ENCODE measurements around the gene CDK5RAP3.
A peak's percentile ranks its signal among the peaks of the same experiment; 100 is the strongest.

CDK5RAP3 gene

GRCh38 chr17:47966079-47966519 is 4.8 kb upstream of the CDK5RAP3 start:
- Histone ChIP-seq H3K9ac (ENCODE audit: low read length) (no peak overlapping the region), H3K27me3 (ENCODE audit: control insufficient read depth in 1 of 2, insufficient read depth in 2 of 2, low read length in 2 of 2) (no peaks in the 10 kb centered on the region), H3K4me3 (ENCODE audit: low read depth in 1 of 2, low read length in 2 of 2) (no peak overlapping the region), H3K9me3 (ENCODE audit: low read length) (no peaks in the 10 kb centered on the region), H3K27ac (ENCODE audit: low read depth, low read length) (no peak overlapping the region), H3K4me1 (ENCODE audit: insufficient read depth, low read length) (peaks cover 20% of the 10 kb centered on the region), H3K36me3 (ENCODE audit: insufficient read depth, low read length) (no peaks in the 10 kb centered on the region)

DNA sequence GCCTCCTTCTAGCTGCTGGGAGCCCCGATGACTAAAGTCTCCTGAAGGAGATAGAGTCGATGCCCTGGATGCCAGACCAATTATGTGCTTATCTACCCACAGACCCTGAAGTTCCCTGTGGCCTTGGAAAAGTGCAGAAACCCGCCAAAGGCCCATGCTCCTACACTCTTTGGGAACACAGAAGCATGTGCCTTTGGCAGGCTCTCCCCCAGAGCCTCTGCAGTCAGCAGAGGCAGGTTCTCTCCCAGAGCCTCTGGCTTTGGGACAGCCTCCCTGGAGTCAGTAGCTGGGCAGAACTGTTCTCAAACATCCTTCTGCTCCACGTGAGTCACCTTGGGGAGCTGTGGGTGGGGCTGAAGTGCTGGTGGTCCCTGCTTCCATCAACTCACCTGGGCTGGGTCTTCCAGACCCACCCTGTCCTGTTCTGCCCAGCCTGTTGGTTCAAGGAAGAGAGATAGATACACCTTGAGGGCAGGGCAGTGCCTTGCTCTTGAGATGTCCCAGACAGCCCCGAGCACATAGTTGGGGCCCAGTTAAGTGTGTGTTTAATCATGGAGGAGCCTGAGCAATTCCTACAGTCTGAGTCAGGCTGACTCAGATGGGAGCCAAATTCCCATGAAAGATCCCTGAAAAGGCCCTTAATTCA is 3.2 kb upstream of the CDK5RAP3 start:
- no peaks in the 10 kb centered on the region for H3K27me3 ChIP-seq (ENCODE audit: control insufficient read depth in 1 of 2, insufficient read depth in 2 of 2, low read length in 2 of 2)
- peaks cover 30% of the 10 kb centered on the region for H3K4me1 ChIP-seq (ENCODE audit: insufficient read depth, low read length)
- H3K27ac ChIP-seq (ENCODE audit: low read depth, low read length): no peak overlapping the region
- no peak overlapping the region for H3K4me3 ChIP-seq (ENCODE audit: low read depth in 1 of 2, low read length in 2 of 2)
- H3K36me3 ChIP-seq (ENCODE audit: insufficient read depth, low read length): no peaks in the 10 kb centered on the region
- H3K9me3 ChIP-seq (ENCODE audit: low read length): no peaks in the 10 kb centered on the region
- no peak overlapping the region for H3K9ac ChIP-seq (ENCODE audit: low read length)

DNA sequence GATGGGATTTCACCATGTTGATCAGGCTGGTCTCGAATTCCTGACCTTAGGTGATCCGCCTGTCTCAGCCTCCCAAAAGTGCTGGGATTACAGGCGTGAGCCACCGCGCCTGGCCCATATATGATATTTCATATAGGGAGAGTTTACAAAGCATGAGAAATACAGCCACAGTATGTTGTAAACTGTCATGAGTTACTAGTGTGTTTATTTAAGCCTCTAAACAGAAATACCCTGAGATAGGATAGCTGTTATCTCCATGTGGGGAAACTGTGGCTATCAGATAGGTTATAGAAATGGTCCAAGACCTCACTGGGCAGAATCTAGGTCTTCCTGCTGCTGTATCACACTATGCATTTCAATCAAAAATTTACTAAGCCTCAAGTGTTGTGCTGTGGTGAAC is 2.1 kb upstream of the CDK5RAP3 start:
- no peaks in the 10 kb centered on the region for H3K27me3 ChIP-seq (ENCODE audit: control insufficient read depth in 1 of 2, insufficient read depth in 2 of 2, low read length in 2 of 2)
- no peak overlapping the region for H3K4me3 ChIP-seq (ENCODE audit: low read depth in 1 of 2, low read length in 2 of 2)
- no peaks in the 10 kb centered on the region for H3K9me3 ChIP-seq (ENCODE audit: low read length)
- H3K36me3 ChIP-seq (ENCODE audit: insufficient read depth, low read length): no peaks in the 10 kb centered on the region
- H3K27ac ChIP-seq (ENCODE audit: low read depth, low read length): no peak overlapping the region
- peaks cover 30% of the 10 kb centered on the region for H3K4me1 ChIP-seq (ENCODE audit: insufficient read depth, low read length)
- no peak overlapping the region for H3K9ac ChIP-seq (ENCODE audit: low read length)

DNA sequence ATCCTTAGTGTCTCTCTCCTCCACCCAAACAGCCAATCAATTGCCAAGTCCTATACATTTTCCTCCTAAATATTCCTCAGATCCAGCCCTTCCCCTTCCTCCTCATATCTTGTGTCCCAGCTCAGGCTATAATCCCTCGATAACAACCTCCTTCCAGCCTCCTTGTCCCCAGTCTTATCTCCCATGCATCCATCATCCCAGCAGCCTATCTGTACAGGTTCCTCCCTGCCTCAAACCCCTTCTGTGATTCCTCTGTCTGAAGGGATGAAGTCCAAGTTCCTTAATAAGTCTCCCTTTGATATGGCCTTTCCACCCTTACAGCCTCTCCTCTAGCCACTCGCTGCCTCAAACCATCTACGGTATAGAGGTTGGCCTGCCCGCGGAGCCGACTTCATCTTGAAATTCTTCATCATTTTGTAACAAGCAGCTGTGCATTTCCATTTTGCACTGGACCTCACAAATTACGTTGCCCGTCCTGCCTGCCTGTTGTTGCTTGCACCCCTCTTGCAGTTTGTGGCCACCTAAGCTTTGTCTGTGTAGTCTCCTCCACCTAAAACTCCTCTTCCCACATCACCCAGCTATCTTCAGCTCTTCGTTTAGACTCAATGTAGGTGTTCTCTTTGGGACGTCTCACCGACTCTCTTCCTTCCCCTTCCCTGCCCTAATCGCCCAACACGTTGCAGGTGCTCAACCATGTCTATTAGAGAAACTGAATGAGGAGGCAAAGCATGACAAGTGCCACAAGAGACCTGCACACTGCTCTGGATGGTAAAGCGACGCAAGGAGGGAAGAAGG is 786 bp upstream of the CDK5RAP3 start:
- Histone ChIP-seq H3K27me3 (ENCODE audit: control insufficient read depth in 1 of 2, insufficient read depth in 2 of 2, low read length in 2 of 2) (no peaks in the 10 kb centered on the region), H3K9me3 (ENCODE audit: low read length) (no peaks in the 10 kb centered on the region), H3K36me3 (ENCODE audit: insufficient read depth, low read length) (peaks cover 4% of the 10 kb centered on the region), H3K4me1 (ENCODE audit: insufficient read depth, low read length) (peaks cover 30% of the 10 kb centered on the region), H3K4me3 (ENCODE audit: low read depth in 1 of 2, low read length in 2 of 2) (peak overlapping the region; percentile 21 to 76), H3K9ac (ENCODE audit: low read length) (peak overlapping the region; percentile 20), H3K27ac (ENCODE audit: low read depth, low read length) (no peak overlapping the region)

- Histone ChIP-seq H3K4me3 (ENCODE audit: low read depth in 1 of 2, low read length in 2 of 2) (no peak overlapping the region), H3K36me3 (ENCODE audit: insufficient read depth, low read length) (peaks cover 21% of the 10 kb centered on the region), H3K4me1 (ENCODE audit: insufficient read depth, low read length) (peaks cover 17% of the 10 kb centered on the region), H3K9ac (ENCODE audit: low read length) (no peak overlapping the region), H3K9me3 (ENCODE audit: low read length) (no peaks in the 10 kb centered on the region), H3K27me3 (ENCODE audit: control insufficient read depth in 1 of 2, insufficient read depth in 2 of 2, low read length in 2 of 2) (no peaks in the 10 kb centered on the region), H3K27ac (ENCODE audit: low read depth, low read length) (no peak overlapping the region)
These were observed 2.6 kb downstream of the CDK5RAP3 start for GRCh38 chr17:47973541-47973940.

GRCh38 chr17:47975189-47975822 is 4.4 kb downstream of the CDK5RAP3 start:
- H3K36me3 ChIP-seq (ENCODE audit: insufficient read depth, low read length): peaks cover 38% of the 10 kb centered on the region
- H3K27me3 ChIP-seq (ENCODE audit: control insufficient read depth in 1 of 2, insufficient read depth in 2 of 2, low read length in 2 of 2): no peaks in the 10 kb centered on the region
- H3K27ac ChIP-seq (ENCODE audit: low read depth, low read length): no peak overlapping the region
- no peak overlapping the region for H3K9ac ChIP-seq (ENCODE audit: low read length)
- no peak overlapping the region for H3K4me3 ChIP-seq (ENCODE audit: low read depth in 1 of 2, low read length in 2 of 2)
- H3K4me1 ChIP-seq (ENCODE audit: insufficient read depth, low read length): peaks cover 12% of the 10 kb centered on the region
- no peaks in the 10 kb centered on the region for H3K9me3 ChIP-seq (ENCODE audit: low read length)

GRCh38 chr17:47975823-47976205 is 4.9 kb downstream of the CDK5RAP3 start:
- peaks cover 43% of the 10 kb centered on the region for H3K36me3 ChIP-seq (ENCODE audit: insufficient read depth, low read length)
- H3K27ac ChIP-seq (ENCODE audit: low read depth, low read length): no peak overlapping the region
- no peak overlapping the region for H3K4me3 ChIP-seq (ENCODE audit: low read depth in 1 of 2, low read length in 2 of 2)
- peaks cover 10% of the 10 kb centered on the region for H3K4me1 ChIP-seq (ENCODE audit: insufficient read depth, low read length)
- H3K27me3 ChIP-seq (ENCODE audit: control insufficient read depth in 1 of 2, insufficient read depth in 2 of 2, low read length in 2 of 2): no peaks in the 10 kb centered on the region
- H3K9ac ChIP-seq (ENCODE audit: low read length): no peak overlapping the region
- H3K9me3 ChIP-seq (ENCODE audit: low read length): no peaks in the 10 kb centered on the region

DNA sequence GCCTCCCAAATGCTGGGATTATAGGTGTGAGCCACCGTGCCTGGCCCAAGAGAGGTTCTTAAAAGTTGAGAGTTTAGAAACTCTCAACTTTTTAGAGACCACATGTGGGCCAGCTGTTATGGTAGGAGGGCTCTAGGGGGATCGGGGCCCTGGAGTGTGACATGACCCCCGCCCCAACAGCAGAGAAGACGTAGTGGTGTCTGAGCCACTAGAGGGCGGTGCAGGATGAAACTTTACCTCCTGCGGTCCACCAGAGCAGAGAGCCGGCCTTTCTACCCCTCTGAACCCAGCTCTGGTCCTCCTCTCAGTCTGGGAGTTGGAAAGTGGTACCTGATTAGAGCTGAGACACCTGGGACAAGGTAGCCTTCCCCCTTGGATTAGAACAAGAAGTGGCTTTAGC is 7.4 kb downstream of the CDK5RAP3 start:
- no peaks in the 10 kb centered on the region for H3K9me3 ChIP-seq (ENCODE audit: low read length)
- H3K9ac ChIP-seq (ENCODE audit: low read length): no peak overlapping the region
- H3K27me3 ChIP-seq (ENCODE audit: control insufficient read depth in 1 of 2, insufficient read depth in 2 of 2, low read length in 2 of 2): no peaks in the 10 kb centered on the region
- no peak overlapping the region for H3K4me3 ChIP-seq (ENCODE audit: low read depth in 1 of 2, low read length in 2 of 2)
- peaks cover 65% of the 10 kb centered on the region for H3K36me3 ChIP-seq (ENCODE audit: insufficient read depth, low read length)
- no peaks in the 10 kb centered on the region for H3K4me1 ChIP-seq (ENCODE audit: insufficient read depth, low read length)
- no peak overlapping the region for H3K27ac ChIP-seq (ENCODE audit: low read depth, low read length)

DNA sequence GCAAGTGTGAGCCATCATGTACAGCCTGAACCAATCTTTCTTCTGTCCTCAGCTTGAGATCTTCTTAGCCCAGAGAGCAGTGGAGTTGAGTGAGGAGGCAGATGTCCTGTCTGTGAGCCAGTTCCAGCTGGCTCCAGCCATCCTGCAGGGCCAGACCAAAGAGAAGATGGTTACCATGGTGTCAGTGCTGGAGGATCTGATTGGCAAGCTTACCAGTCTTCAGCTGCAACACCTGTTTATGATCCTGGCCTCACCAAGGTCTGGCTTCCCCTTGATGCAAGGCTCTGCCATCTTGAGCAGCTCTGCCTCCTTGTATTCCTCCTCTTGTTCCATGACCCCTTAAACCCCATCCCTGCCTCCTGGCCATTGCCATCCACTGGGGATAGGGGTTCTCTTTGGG is 9.6 kb downstream of the CDK5RAP3 start:
- Histone ChIP-seq H3K27me3 (ENCODE audit: control insufficient read depth in 1 of 2, insufficient read depth in 2 of 2, low read length in 2 of 2) (no peaks in the 10 kb centered on the region), H3K4me1 (ENCODE audit: insufficient read depth, low read length) (no peaks in the 10 kb centered on the region), H3K27ac (ENCODE audit: low read depth, low read length) (no peak overlapping the region), H3K9me3 (ENCODE audit: low read length) (no peaks in the 10 kb centered on the region), H3K36me3 (ENCODE audit: insufficient read depth, low read length) (peaks cover 56% of the 10 kb centered on the region), H3K9ac (ENCODE audit: low read length) (no peak overlapping the region), H3K4me3 (ENCODE audit: low read depth in 1 of 2, low read length in 2 of 2) (no peak overlapping the region)

DNA sequence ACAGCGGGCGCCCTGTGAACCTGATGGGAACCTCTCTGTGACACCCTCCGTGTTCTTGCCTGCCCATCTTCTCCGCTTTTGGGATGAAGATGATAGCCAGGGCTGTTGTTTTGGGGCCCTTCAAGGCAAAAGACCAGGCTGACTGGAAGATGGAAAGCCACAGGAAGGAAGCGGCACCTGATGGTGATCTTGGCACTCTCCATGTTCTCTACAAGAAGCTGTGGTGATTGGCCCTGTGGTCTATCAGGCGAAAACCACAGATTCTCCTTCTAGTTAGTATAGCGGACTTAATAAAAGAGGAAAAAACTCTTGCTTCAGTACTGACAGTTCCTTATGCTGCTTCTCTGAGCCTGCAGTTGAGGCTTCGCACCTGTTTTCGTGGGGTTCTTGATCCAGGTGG is 10.5 kb downstream of the CDK5RAP3 start:
- Histone ChIP-seq H3K27ac (ENCODE audit: low read depth, low read length) (no peak overlapping the region), H3K4me1 (ENCODE audit: insufficient read depth, low read length) (no peaks in the 10 kb centered on the region), H3K36me3 (ENCODE audit: insufficient read depth, low read length) (peaks cover 51% of the 10 kb centered on the region), H3K9ac (ENCODE audit: low read length) (no peak overlapping the region), H3K4me3 (ENCODE audit: low read depth in 1 of 2, low read length in 2 of 2) (no peak overlapping the region), H3K27me3 (ENCODE audit: control insufficient read depth in 1 of 2, insufficient read depth in 2 of 2, low read length in 2 of 2) (no peaks in the 10 kb centered on the region), H3K9me3 (ENCODE audit: low read length) (no peaks in the 10 kb centered on the region)

DNA sequence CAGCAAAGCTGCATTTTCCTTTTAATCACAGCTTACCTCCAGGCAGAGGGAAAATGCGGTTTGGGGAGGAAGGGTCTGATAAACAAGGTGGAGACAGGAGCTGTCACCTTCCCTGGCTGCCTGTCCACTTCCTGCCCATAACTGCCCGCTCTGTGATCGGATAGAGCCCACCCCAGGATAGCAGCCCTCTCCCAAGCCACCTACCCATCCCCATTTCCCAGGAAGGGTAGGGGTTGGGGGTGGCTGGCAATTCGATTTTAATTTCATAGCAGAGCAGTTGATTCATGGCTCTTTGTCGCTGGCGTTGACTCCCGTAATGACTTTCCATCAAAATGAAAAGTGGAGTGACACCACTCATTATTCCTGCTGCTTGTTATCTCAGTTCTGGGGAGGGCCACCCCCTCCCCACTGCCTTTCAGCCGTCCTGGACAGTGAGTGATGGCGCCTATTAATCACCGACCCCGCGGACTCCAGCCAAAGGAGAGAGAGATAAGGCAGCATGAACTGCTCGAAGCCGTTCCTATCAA is 11.2 kb downstream of the CDK5RAP3 start:
- Histone ChIP-seq H3K27me3 (ENCODE audit: control insufficient read depth in 1 of 2, insufficient read depth in 2 of 2, low read length in 2 of 2) (no peaks in the 10 kb centered on the region), H3K4me1 (ENCODE audit: insufficient read depth, low read length) (peaks cover 4% of the 10 kb centered on the region), H3K27ac (ENCODE audit: low read depth, low read length) (no peak overlapping the region), H3K4me3 (ENCODE audit: low read depth in 1 of 2, low read length in 2 of 2) (no peak overlapping the region), H3K36me3 (ENCODE audit: insufficient read depth, low read length) (peaks cover 51% of the 10 kb centered on the region), H3K9ac (ENCODE audit: low read length) (no peak overlapping the region), H3K9me3 (ENCODE audit: low read length) (no peaks in the 10 kb centered on the region)

Measured in muscle layer of colon (tissue), 2 donors.